Mesenchymal stem cell (in vitro differentiated cells and primary cell): ENCODE results near the gene TGFBR2.

Experiments used
- DNase-seq: peaks from one replicate; pipeline ENCODE4 v3.0.0-alpha.2; 2013
- H2AFZ ChIP-seq: one replicate; pipeline ENCODE4 v1.6.1; 2013; ENCODE audit warnings: low read depth, mild to moderate bottlenecking, control low read depth, inconsistent platforms, low read length, moderate library complexity
- H2AK5ac ChIP-seq: 2 replicates; pipeline ENCODE4 v1.6.1; 2013; ENCODE audit warnings: low read length, moderate library complexity, mild to moderate bottlenecking, inconsistent platforms; ENCODE audit not compliant: severe bottlenecking
- H2BK120ac ChIP-seq: one replicate; pipeline ENCODE4 v1.6.1; 2013; ENCODE audit warnings: low read depth, mild to moderate bottlenecking, inconsistent platforms, low read length, moderate library complexity
- H2BK12ac ChIP-seq, 2 experiments: one replicate each; pipeline ENCODE4 v1.6.1; 2013; ENCODE audit warnings: inconsistent platforms in 2 of 2, low read length in 2 of 2, mild to moderate bottlenecking in 2 of 2, moderate library complexity in 2 of 2, control low read depth in 1 of 2
- H2BK15ac ChIP-seq: one replicate; pipeline ENCODE4 v1.6.1; 2013; ENCODE audit warnings: mild to moderate bottlenecking, low read depth, inconsistent platforms; ENCODE audit not compliant: poor library complexity, severe bottlenecking
- H2BK5ac ChIP-seq: 2 replicates; pipeline ENCODE4 v1.6.1; 2013; ENCODE audit warnings: low read depth, mild to moderate bottlenecking, low read length, control low read depth, inconsistent platforms; ENCODE audit not compliant: poor library complexity, severe bottlenecking
- H3K14ac ChIP-seq, 2 experiments: one replicate each; pipeline ENCODE4 v1.6.1; 2013; ENCODE audit warnings: inconsistent platforms in 2 of 2, low read length in 2 of 2, control low read depth in 1 of 2, mild to moderate bottlenecking in 1 of 2, moderate library complexity in 1 of 2
- H3K18ac ChIP-seq, 2 experiments: one replicate each; pipeline ENCODE4 v1.6.1; 2013; ENCODE audit warnings: inconsistent platforms in 2 of 2, low read length in 2 of 2, control low read depth in 1 of 2, low read depth in 1 of 2, mild to moderate bottlenecking in 1 of 2
- H3K23ac ChIP-seq, 2 experiments: one replicate each; pipeline ENCODE4 v1.6.1; 2013; ENCODE audit warnings: inconsistent platforms in 2 of 2, low read length in 2 of 2, mild to moderate bottlenecking in 2 of 2, moderate library complexity in 2 of 2, control low read depth in 1 of 2
- H3K27ac ChIP-seq: 2 replicates; pipeline ENCODE4 v1.5.1; 2013; ENCODE audit warnings: mild to moderate bottlenecking, moderate library complexity, low read length, control low read depth, inconsistent platforms; ENCODE audit not compliant: poor library complexity, severe bottlenecking
- H3K27me3 ChIP-seq, 2 experiments: 2 replicates each; pipeline versions ENCODE4 v1.6.1 to v1.7.0; 2013; ENCODE audit warnings: low read length in 2 of 2, mild to moderate bottlenecking in 2 of 2, moderate library complexity in 2 of 2, control low read depth in 1 of 2, inconsistent platforms in 1 of 2; ENCODE audit not compliant: control insufficient read depth in 1 of 2, insufficient read depth in 1 of 2
- H3K36me3 ChIP-seq, 2 experiments: 2 replicates each; pipeline versions ENCODE4 v1.6.1 to v1.7.0; 2013; ENCODE audit warnings: low read length in 2 of 2, control low read depth in 1 of 2, inconsistent platforms in 1 of 2, low read depth in 1 of 2, mild to moderate bottlenecking in 1 of 2; ENCODE audit not compliant: insufficient read depth in 2 of 2, control insufficient read depth in 1 of 2
- H3K4ac ChIP-seq, 2 experiments: one replicate each; pipeline ENCODE4 v1.6.1; 2013; ENCODE audit warnings: inconsistent platforms in 2 of 2, low read length in 2 of 2, mild to moderate bottlenecking in 2 of 2, moderate library complexity in 2 of 2, control low read depth in 1 of 2, low read depth in 1 of 2
- H3K4me1 ChIP-seq: 2 replicates; pipeline ENCODE4 v1.6.1; 2013; ENCODE audit warnings: low read depth, low read length, control low read depth; ENCODE audit not compliant: control insufficient read depth, insufficient read depth
- H3K4me2 ChIP-seq: 2 replicates; pipeline ENCODE4 v1.6.1; 2013; ENCODE audit warnings: low read length, mild to moderate bottlenecking, inconsistent platforms; ENCODE audit not compliant: poor library complexity, severe bottlenecking
- H3K4me3 ChIP-seq, 2 experiments: 2 replicates each; pipeline versions ENCODE4 v1.5.1 to v1.7.0; 2013; ENCODE audit warnings: low read length in 2 of 2, mild to moderate bottlenecking in 2 of 2, control low read depth in 1 of 2, low read depth in 1 of 2; ENCODE audit not compliant: insufficient read depth in 1 of 2
- H3K79me1 ChIP-seq: replicated peaks from 2 replicates; pipeline ENCODE4 v1.6.1; 2013; ENCODE audit warnings: mild to moderate bottlenecking, control low read depth, low read length, inconsistent platforms; ENCODE audit not compliant: poor library complexity, severe bottlenecking
- H3K9ac ChIP-seq: 2 replicates; pipeline ENCODE4 v1.7.0; 2013; ENCODE audit warnings: mild to moderate bottlenecking, low read length, moderate library complexity
- H3K9me3 ChIP-seq: 2 replicates; pipeline ENCODE4 v1.7.0; 2013; ENCODE audit warnings: mild to moderate bottlenecking, low read length; ENCODE audit not compliant: control insufficient read depth
- H4K8ac ChIP-seq: one replicate; pipeline ENCODE4 v1.6.1; 2013; ENCODE audit warnings: inconsistent platforms, mild to moderate bottlenecking, low read length, moderate library complexity
- H4K91ac ChIP-seq: one replicate; pipeline ENCODE4 v1.6.1; 2013; ENCODE audit warnings: mild to moderate bottlenecking, low read length, inconsistent platforms
- WGBS: methylation state at CpG from one replicate; pipeline ENCODE4 v1.1.7; 2013; ENCODE audit warnings: mixed read lengths; 5-methylcytosine and 5-hydroxymethylcytosine counted together

Gene TGFBR2

DNA sequence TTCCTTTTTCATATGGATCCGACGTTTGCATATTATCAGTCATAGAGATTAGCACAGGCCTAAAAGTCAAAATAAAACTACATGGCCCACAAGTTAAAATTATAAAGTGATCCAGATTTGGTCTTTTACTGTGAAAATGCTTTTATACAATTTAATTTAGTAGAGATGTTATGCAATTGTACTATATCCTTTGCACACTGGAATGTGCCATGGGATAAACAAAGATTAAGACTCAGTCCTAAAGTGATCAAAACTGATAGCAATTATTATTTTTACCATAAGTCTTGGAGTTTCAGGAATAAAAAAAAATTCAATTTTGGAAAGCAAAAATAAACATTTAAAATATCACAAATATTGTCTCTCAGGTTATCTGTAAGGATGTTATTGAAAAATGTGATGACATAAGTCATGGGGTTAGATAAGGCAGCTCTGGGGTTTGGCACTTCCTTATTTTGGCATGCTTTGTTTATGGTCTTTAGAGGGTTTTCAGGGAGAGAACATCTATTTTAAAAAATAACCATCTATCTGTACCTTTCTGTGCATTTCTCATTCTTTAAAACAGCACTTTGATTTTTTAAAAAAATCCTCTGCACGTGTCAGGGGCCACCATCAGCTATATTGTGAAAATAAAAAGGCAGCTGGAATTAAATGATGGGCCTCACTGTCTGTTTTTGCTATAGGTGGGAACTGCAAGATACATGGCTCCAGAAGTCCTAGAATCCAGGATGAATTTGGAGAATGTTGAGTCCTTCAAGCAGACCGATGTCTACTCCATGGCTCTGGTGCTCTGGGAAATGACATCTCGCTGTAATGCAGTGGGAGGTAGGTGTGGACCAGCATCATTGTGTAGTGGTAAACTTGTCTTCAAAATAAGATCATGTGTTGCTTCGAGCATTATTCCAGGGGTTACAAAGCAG lies 67.3 kb downstream of the TGFBR2 start:
- Histone ChIP-seq H2BK120ac (no peak overlapping the region), H3K4ac (no peak overlapping the region), H4K8ac (no peak overlapping the region), H3K9ac (peak overlapping the region; percentile 53), H3K23ac (no peak overlapping the region), H3K9me3 (no peaks in the 10 kb centered on the region), H2BK5ac (no peak overlapping the region), H2BK15ac (no peak overlapping the region), H3K4me2 (no peak overlapping the region), H3K14ac (no peak overlapping the region), H3K27ac (no peak overlapping the region), H3K79me1 (peaks cover 31% of the 10 kb centered on the region), H2AK5ac (no peak overlapping the region), H3K36me3 (peaks cover 24 to 98% of the 10 kb centered on the region in 2 experiments), H3K4me1 (no peaks in the 10 kb centered on the region), H3K4me3 (no peak overlapping the region), H3K27me3 (no peaks in the 10 kb centered on the region), H3K18ac (peak overlapping the region in 1 of 2 experiments; percentile 35), H4K91ac (no peak overlapping the region), H2AFZ (no peak overlapping the region), H2BK12ac (no peak overlapping the region)
- 98% methylated on average over 6 of the region's 6 CpGs for WGBS
- no peak for DNase-seq

GRCh38 chr3:30675006-30675405 lies 68.6 kb downstream of the TGFBR2 start:
- Histone ChIP-seq H3K4ac (no peak overlapping the region), H2BK120ac (no peak overlapping the region), H3K23ac (no peak overlapping the region), H3K36me3 (peaks cover 29 to 97% of the 10 kb centered on the region in 2 experiments), H3K27ac (no peak overlapping the region), H3K79me1 (peaks cover 36% of the 10 kb centered on the region), H3K27me3 (no peaks in the 10 kb centered on the region), H2BK12ac (no peak overlapping the region), H3K4me3 (no peak overlapping the region), H2AK5ac (no peak overlapping the region), H3K18ac (no peak overlapping the region), H3K4me1 (no peaks in the 10 kb centered on the region), H2BK5ac (no peak overlapping the region), H3K9ac (no peak overlapping the region), H2AFZ (no peak overlapping the region), H3K4me2 (no peak overlapping the region), H4K91ac (no peak overlapping the region), H4K8ac (no peak overlapping the region), H3K9me3 (no peaks in the 10 kb centered on the region), H3K14ac (no peak overlapping the region), H2BK15ac (no peak overlapping the region)
- 91% methylated on average over 2 of the region's 2 CpGs for WGBS
- DNase-seq: no peak

DNA sequence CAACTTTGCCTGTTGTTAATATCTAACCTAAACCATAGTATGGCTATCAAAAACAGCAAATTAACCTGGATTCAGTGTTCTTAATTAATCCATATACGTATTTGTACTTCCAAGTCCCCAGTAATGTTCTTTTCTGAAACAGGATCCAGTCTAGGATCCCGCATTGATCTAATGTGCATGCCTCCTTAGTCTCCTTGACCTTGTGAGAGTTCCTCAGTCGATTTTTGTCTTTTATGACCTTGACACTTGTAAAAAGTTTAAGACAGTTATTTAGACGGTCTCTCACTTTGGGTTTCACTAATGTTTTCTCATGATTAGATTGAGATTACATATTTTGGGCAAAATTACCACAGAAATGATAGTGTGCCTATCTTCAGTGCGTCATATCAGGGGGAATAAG lies 69.4 kb downstream of the TGFBR2 start:
- Histone ChIP-seq H2AK5ac (no peak overlapping the region), H3K27ac (no peak overlapping the region), H2BK120ac (no peak overlapping the region), H3K18ac (no peak overlapping the region), H4K91ac (no peak overlapping the region), H3K23ac (no peak overlapping the region), H3K4me2 (no peak overlapping the region), H4K8ac (no peak overlapping the region), H3K9me3 (no peaks in the 10 kb centered on the region), H3K27me3 (no peaks in the 10 kb centered on the region), H3K4me3 (no peak overlapping the region), H3K4ac (no peak overlapping the region), H2BK12ac (no peak overlapping the region), H2BK5ac (no peak overlapping the region), H3K14ac (no peak overlapping the region), H3K4me1 (no peaks in the 10 kb centered on the region), H3K79me1 (peaks cover 31% of the 10 kb centered on the region), H2AFZ (no peak overlapping the region), H3K9ac (no peak overlapping the region), H2BK15ac (no peak overlapping the region), H3K36me3 (peaks cover 29 to 93% of the 10 kb centered on the region in 2 experiments)
- DNase-seq: no peak
- WGBS: 96% methylated on average over 5 of the region's 5 CpGs

GRCh38 chr3:30676424-30677346 lies 70.3 kb downstream of the TGFBR2 start:
- DNase-seq: no peak
- Histone ChIP-seq H3K4me2 (no peak overlapping the region), H3K9ac (no peak overlapping the region), H3K4ac (no peak overlapping the region), H3K36me3 (peaks cover 26 to 85% of the 10 kb centered on the region in 2 experiments), H3K27ac (no peak overlapping the region), H4K91ac (no peak overlapping the region), H3K23ac (no peak overlapping the region), H2BK12ac (peak overlapping the region in 1 of 2 experiments; percentile 88), H2BK15ac (no peak overlapping the region), H4K8ac (no peak overlapping the region), H3K27me3 (no peaks in the 10 kb centered on the region), H2BK5ac (no peak overlapping the region), H2AK5ac (no peak overlapping the region), H3K9me3 (no peaks in the 10 kb centered on the region), H3K4me1 (no peaks in the 10 kb centered on the region), H3K4me3 (no peak overlapping the region), H2AFZ (no peak overlapping the region), H3K18ac (no peak overlapping the region), H3K14ac (no peak overlapping the region), H3K79me1 (peaks cover 33% of the 10 kb centered on the region), H2BK120ac (no peak overlapping the region)
- 100% methylated on average over 3 of the region's 4 CpGs for WGBS
